KOPT-K1 (cell line): ENCODE data around the gene CELA3A.
"Not testable (repeated sequence)": the region's sequence is repeated elsewhere in the genome, so short reads cannot be mapped to it uniquely, and the experiment has no call there.

Source experiments
- H3K27ac ChIP-seq: fragments of 200-600 bp; sonication (generic); 2 replicates; pipeline ENCODE4 v1.5.1; 2016; ENCODE audit warnings: antibody characterized with exemption, mild to moderate bottlenecking, low read depth, low read length; ENCODE audit not compliant: poor library complexity, severe bottlenecking
- H3K36me3 ChIP-seq: fragments of 200-600 bp; sonication (generic); 2 replicates; pipeline ENCODE4 v1.5.1; 2017; ENCODE audit warnings: antibody characterized with exemption, mild to moderate bottlenecking, low read length, moderate library complexity; ENCODE audit not compliant: insufficient read depth
- H3K9me3 ChIP-seq: fragments of 200-600 bp; sonication (generic); 2 replicates; pipeline ENCODE4 v1.5.1; 2017; ENCODE audit warnings: antibody characterized with exemption, low read length, mild to moderate bottlenecking; ENCODE audit not compliant: insufficient read depth, poor library complexity, severe bottlenecking

The CELA3A gene

GRCh38 chr1:22025368-22026155, 24.1 kb downstream of the CELA3A start:
- Histone ChIP-seq H3K27ac (peak overlapping the region; percentile 99), H3K9me3 (no peaks in the 10 kb centered on the region), H3K36me3 (no peaks in the 10 kb centered on the region)

DNA sequence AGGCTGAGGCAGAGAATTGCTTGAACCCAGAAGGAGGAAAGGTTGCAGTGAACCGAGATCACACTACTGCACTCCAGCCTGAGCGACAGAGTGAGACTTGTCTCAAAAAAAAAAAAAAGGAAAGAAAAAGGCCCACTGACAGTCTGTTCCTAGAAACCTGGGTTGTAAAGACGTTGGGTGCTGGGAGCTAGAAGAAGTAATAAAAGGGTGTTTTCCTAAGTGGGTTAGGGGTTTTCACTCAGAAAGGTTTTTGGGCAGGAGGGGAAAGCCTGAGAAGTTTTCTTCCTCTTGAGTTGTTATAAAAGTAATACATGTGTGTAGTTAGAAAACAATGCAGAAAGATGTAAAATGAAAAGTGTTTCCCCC, 25.4 kb downstream of the CELA3A start:
- no peaks in the 10 kb centered on the region for H3K36me3 ChIP-seq
- no peaks in the 10 kb centered on the region for H3K9me3 ChIP-seq
- H3K27ac ChIP-seq, result peak overlapping the region; percentile 99

- Histone ChIP-seq H3K36me3 (no peaks in the 10 kb centered on the region), H3K9me3 (no peaks in the 10 kb centered on the region), H3K27ac (no peak overlapping the region)
These were observed 28.6 kb downstream of the CELA3A start for GRCh38 chr1:22030057-22030456.

- H3K9me3 ChIP-seq, result no peaks in the 10 kb centered on the region
- no peaks in the 10 kb centered on the region for H3K36me3 ChIP-seq
- H3K27ac ChIP-seq, result no peak overlapping the region
These were observed 29.0 kb downstream of the CELA3A start for GRCh38 chr1:22030473-22030872.

DNA sequence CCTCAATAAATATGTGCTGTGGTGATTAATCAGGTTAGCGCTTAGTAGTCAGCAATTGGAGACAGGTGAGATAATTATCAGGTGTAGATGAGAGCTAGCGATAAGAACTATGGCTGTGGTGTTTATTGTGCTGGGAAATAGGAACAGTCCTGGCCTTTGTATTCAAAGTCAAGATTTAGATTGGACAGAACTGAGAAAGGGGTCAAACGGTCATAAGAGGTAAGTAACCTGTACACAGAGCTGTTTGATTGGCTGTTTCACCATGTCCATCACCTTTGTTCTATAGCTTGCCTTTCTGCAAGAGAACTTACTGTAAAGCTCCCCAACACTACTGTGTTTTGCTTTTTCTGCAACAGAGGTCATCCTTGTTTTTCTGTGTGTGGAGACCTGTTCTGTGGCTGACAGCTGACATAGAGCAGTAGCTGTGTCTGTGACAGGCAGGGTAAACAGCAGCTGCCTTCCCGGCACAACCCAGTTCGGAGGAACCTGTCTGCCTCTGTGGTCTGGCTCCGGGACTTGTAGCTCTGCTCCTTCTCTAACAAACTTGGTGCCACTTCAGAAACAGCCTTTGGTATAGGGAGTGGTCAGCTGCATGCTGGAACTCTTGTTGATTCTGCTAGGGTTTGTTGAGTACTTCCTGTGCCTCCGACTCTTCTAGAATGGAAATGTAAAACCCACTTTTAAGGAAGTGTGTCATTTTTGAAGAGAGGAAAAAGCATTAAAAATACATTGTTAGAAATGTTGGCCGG, 29.9 kb downstream of the CELA3A start:
- H3K9me3 ChIP-seq, result no peaks in the 10 kb centered on the region
- no peaks in the 10 kb centered on the region for H3K36me3 ChIP-seq
- H3K27ac ChIP-seq, result no peak overlapping the region

DNA sequence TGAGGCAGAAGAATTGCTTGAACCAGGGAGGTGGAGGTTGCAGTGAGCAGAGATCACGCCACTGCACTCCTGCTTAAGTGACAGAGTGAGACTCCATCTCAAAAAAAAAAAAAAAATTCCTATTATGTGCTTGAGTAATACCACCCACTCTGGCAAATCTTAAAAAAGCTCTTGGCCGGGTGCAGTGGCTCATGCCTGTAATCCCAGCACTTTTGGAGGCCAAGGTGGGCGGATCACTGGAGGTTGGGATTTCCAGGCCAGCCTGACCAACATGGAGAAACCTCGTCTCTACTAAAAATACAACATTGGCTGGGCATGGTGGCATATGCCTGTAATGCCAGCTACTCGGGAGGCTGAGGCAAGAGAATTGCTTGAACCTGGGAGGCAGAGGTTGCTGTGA, 33.4 kb downstream of the CELA3A start:
- H3K9me3 ChIP-seq, H3K36me3 ChIP-seq, H3K27ac ChIP-seq: not testable (repeated sequence)

DNA sequence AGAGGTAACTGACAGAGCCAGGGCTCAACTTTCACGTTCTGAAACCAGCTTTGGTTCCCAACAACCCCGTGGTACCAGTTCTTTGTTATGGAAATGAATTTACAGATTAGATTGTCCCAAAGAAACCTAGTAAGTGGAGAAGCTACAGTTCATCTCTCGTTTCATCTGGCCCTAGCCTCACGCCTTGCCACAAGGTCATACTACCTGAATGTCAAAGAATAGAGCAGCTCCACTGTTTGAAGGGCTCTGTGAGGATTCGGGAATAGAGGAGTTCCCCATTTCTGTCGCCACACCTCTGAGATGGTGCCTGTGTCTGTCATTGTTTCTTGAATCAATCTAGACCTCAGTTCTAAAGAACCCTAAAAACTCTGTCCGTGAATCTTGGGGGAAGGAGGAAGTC, 36.1 kb downstream of the CELA3A start:
- no peaks in the 10 kb centered on the region for H3K36me3 ChIP-seq
- H3K27ac ChIP-seq, result no peak overlapping the region
- no peaks in the 10 kb centered on the region for H3K9me3 ChIP-seq

DNA sequence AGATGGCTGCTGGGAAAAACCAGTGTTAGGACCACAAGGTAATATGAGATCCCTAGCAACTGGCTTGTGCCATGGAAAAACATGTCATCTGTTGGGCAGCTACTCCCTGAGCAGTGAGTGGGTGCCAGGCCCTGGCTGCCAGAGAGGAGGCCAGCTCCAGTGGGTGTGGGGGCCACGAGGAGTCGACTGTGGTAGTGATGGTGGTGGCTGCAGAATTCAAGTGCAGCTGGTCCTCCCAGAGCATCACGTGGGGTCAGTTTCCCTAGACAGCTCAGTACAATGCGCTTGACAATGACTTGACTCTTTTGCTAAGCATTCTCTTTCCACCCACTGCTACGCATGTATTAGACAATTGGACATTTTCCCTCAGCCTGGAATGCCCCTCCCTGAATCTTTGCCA, 36.6 kb downstream of the CELA3A start:
- Histone ChIP-seq H3K9me3 (no peaks in the 10 kb centered on the region), H3K36me3 (no peaks in the 10 kb centered on the region), H3K27ac (no peak overlapping the region)

DNA sequence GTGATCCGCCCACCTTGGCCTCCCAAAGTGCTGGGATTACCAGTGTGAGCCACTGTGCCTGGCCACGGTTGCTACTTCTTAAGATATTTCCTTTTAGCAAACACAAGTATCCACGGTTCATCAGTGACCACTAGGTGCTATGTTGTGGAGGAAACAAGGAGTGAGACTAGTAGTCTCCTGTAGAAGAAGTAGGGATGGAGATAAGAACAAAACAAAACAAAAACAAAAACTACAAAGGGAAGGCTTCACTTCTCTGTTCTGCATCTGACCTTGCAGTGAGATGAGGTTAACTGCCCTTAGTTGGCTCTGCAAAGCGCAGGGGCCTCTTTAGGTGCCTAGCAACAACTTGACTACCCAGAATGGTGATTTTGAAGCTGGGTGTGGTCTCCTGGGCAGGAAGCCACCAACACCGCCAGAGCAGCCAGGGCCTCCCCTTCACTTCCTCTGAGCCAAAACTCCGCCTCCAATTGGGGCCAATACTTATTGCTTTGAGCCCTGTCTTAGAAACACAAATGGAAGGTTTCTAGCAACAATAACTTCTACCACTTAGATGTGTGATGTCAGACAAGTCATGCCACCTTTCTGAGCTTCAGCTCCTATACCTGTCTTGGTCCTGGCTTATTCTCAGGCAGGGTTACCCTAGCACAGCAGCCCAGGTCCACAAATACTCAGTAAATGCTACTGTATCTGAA, 38.3 kb downstream of the CELA3A start:
- no peaks in the 10 kb centered on the region for H3K36me3 ChIP-seq
- peak overlapping the region; percentile 81 for H3K27ac ChIP-seq
- H3K9me3 ChIP-seq, result no peaks in the 10 kb centered on the region

DNA sequence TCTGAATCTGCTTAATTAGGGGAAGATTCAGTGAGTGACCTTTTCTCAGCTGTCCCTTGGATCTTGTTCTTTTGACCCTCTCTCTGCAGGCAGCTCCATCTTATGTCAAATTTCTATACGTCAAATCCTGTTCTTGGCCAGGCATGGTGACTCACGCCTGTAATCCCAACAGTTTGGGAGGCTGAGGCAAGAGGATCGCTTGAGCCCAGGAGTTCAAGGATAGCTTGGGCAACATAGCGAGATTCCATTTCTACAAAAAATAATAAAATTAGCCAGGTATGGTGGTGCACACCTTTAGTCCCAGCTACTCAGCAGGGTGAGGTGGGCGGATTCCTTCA, 38.8 kb downstream of the CELA3A start:
- Histone ChIP-seq H3K27ac (peak overlapping the region; percentile 81), H3K9me3 (no peaks in the 10 kb centered on the region), H3K36me3 (no peaks in the 10 kb centered on the region)

- H3K36me3 ChIP-seq, result no peaks in the 10 kb centered on the region
- no peaks in the 10 kb centered on the region for H3K9me3 ChIP-seq
- no peak overlapping the region for H3K27ac ChIP-seq
These were observed 40.0 kb downstream of the CELA3A start for GRCh38 chr1:22041505-22041904.

GRCh38 chr1:22043198-22043769, 41.8 kb downstream of the CELA3A start:
- Histone ChIP-seq H3K27ac (peak overlapping the region; percentile 6), H3K9me3 (no peaks in the 10 kb centered on the region), H3K36me3 (no peaks in the 10 kb centered on the region)

DNA sequence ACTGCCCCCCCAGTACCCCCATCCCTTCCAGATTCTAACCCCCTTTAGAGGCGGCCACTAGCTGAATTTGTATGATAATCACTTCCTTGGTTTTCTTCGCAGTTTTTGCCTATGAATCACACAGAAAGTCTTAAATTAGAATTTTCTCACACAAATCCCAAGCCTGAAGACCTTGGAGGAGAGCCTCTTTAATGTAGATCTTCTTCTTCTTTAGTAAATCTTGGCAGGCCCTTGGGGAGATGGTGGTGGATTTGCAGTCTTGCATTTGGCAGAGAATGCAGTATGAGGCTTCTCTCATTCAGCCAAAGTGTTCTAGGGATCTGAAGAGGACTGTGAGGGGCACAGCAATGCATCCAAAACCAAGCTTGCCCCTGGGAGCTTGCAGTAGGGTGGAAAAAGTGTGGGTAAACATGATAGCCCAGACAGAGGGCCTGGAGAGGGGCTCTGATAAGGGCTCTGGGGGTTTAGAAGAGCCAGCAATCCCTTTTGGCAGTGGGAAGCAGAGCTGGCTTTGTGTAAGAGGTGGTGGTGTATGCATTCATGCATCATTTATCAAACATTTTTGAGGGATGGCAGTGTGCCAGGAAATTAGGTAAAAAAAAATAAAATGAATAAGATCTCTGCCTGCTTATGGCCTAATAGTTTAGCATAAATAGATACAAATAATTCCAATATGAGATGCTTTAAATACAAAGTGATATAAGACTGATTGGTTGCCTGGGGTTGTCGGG, 43.4 kb downstream of the CELA3A start:
- no peak overlapping the region for H3K27ac ChIP-seq
- H3K36me3 ChIP-seq, result no peaks in the 10 kb centered on the region
- H3K9me3 ChIP-seq, result no peaks in the 10 kb centered on the region

DNA sequence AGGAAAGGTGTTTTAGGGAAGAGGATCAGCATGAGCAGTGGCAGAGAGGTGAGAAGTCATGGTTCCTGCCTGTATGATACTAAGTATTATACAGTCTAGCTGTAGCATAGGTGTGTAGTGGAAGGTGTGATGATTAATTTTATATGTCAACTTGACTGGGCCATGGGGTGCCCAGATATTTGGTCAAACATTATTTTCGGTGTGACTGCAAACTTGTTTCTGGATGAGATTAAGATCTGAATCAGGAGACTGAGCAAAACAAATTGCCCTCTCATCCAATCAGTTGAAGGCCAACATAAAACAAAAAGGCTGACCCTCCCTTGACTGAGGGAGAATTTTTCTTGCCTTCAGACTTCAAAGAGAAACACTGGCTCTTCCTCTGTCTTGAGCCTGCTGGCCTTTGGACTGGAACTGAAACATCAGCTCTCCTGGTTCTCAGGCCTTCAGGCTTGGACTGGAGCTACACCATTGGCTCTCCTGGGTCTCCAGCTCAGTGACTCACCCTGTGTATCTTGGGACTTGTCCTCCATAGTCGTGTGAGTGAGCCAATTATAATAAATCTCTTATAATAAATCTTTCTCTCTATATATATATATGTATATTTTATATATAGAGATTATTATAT, 44.3 kb downstream of the CELA3A start:
- no peaks in the 10 kb centered on the region for H3K9me3 ChIP-seq
- H3K36me3 ChIP-seq, result no peaks in the 10 kb centered on the region
- no peak overlapping the region for H3K27ac ChIP-seq
